ENCODE measurements around the gene TEX48. TPM values are rescaled to one million over a fixed set of nuclear protein-coding genes. Genes with fewer than 3 reads are reported as not detected.

TEX48 gene
- total RNA-seq, 2 donors from 2014 or later: not detected

- H3K4me3 ChIP-seq: no peak overlapping the region
These were observed 41.9 kb upstream of the TEX48 start for GRCh38 chr9:114723931-114724330.

GRCh38 chr9:114722937-114723620 is 41.1 kb upstream of the TEX48 start:
- no peak overlapping the region for H3K27ac ChIP-seq
- H3K27me3 ChIP-seq (replicated peaks; ENCODE audit: insufficient read depth): no peaks in the 10 kb centered on the region
- no peak overlapping the region for H3K4me3 ChIP-seq
- intact Hi-C loops (cut with DNase I): no loop called here
- TF ChIP-seq POLR2A (IDR thresholded peaks at IDR 0.05) (no peak), CTCF (IDR thresholded peaks at IDR 0.05) (no peak), POLR2AphosphoS5 (IDR thresholded peaks at IDR 0.05) (no peak)
- no peaks in the 10 kb centered on the region for H3K4me1 ChIP-seq (replicated peaks)
- no peaks in the 10 kb centered on the region for H3K36me3 ChIP-seq
- WGBS: 73% methylated on average over 7 of the region's 7 CpGs
- DNase-seq (ENCODE audit: low spot score): no peak
- no peaks in the 10 kb centered on the region for H3K9me3 ChIP-seq

More at GRCh38 chr9:114723931-114724330, 41.9 kb upstream of the TEX48 start:
- no peaks in the 10 kb centered on the region for H3K9me3 ChIP-seq
- WGBS: 100% methylated on average over 1 of the region's 1 CpG
- H3K27me3 ChIP-seq (replicated peaks; ENCODE audit: insufficient read depth): no peaks in the 10 kb centered on the region
- H3K4me1 ChIP-seq (replicated peaks): no peaks in the 10 kb centered on the region
- intact Hi-C loops (cut with DNase I): no loop called here
- DNase-seq (ENCODE audit: low spot score): no peak
- no peak overlapping the region for H3K27ac ChIP-seq
- no peaks in the 10 kb centered on the region for H3K36me3 ChIP-seq
- TF ChIP-seq POLR2A (IDR thresholded peaks at IDR 0.05) (no peak), CTCF (IDR thresholded peaks at IDR 0.05) (no peak), POLR2AphosphoS5 (IDR thresholded peaks at IDR 0.05) (no peak)

GRCh38 chr9:114722081-114722621 is 40.2 kb upstream of the TEX48 start:
- no peaks in the 10 kb centered on the region for H3K9me3 ChIP-seq
- intact Hi-C loops (cut with DNase I): no loop called here
- 72% methylated on average over 7 of the region's 7 CpGs for WGBS
- H3K27me3 ChIP-seq (replicated peaks; ENCODE audit: insufficient read depth): no peaks in the 10 kb centered on the region
- H3K4me1 ChIP-seq (replicated peaks): no peaks in the 10 kb centered on the region
- H3K36me3 ChIP-seq: no peaks in the 10 kb centered on the region
- DNase-seq (ENCODE audit: low spot score): no peak
- TF ChIP-seq POLR2A (IDR thresholded peaks at IDR 0.05): no peak
- no peak overlapping the region for H3K27ac ChIP-seq
- H3K4me3 ChIP-seq: no peak overlapping the region

GRCh38 chr9:114721491-114722079 is 39.6 kb upstream of the TEX48 start:
- TF ChIP-seq POLR2A (IDR thresholded peaks at IDR 0.05) (no peak), CTCF (IDR thresholded peaks at IDR 0.05) (no peak), POLR2AphosphoS5 (IDR thresholded peaks at IDR 0.05) (no peak)
- Histone ChIP-seq H3K9me3 (no peaks in the 10 kb centered on the region), H3K27me3 (replicated peaks; ENCODE audit: insufficient read depth) (no peaks in the 10 kb centered on the region), H3K4me1 (replicated peaks) (no peaks in the 10 kb centered on the region), H3K4me3 (no peak overlapping the region), H3K27ac (no peak overlapping the region), H3K36me3 (no peaks in the 10 kb centered on the region)
- DNase-seq (ENCODE audit: low spot score): peak; percentile 16
- intact Hi-C loops (cut with DNase I): no loop called here
- WGBS: 55% methylated on average over 8 of the region's 8 CpGs

GRCh38 chr9:114720086-114720676 is 38.2 kb upstream of the TEX48 start:
- TF ChIP-seq CTCF (IDR thresholded peaks at IDR 0.05): no peak
- TF ChIP-seq POLR2A (IDR thresholded peaks at IDR 0.05): no peak
- no peak for TF ChIP-seq POLR2AphosphoS5 (IDR thresholded peaks at IDR 0.05)
- Histone ChIP-seq H3K4me3 (no peak overlapping the region), H3K27ac (no peak overlapping the region), H3K4me1 (replicated peaks) (no peaks in the 10 kb centered on the region), H3K36me3 (no peaks in the 10 kb centered on the region), H3K27me3 (replicated peaks; ENCODE audit: insufficient read depth) (no peaks in the 10 kb centered on the region), H3K9me3 (no peaks in the 10 kb centered on the region)
- DNase-seq (ENCODE audit: low spot score): no peak
- WGBS: 92% methylated on average over 3 of the region's 3 CpGs
- intact Hi-C loops (cut with DNase I): no loop called here
